ENCODE data around the gene SRGAP2.
"Not testable (repeated sequence)": the region's sequence is repeated elsewhere in the genome, so short reads cannot be mapped to it uniquely, and the experiment has no call there.

DNA sequence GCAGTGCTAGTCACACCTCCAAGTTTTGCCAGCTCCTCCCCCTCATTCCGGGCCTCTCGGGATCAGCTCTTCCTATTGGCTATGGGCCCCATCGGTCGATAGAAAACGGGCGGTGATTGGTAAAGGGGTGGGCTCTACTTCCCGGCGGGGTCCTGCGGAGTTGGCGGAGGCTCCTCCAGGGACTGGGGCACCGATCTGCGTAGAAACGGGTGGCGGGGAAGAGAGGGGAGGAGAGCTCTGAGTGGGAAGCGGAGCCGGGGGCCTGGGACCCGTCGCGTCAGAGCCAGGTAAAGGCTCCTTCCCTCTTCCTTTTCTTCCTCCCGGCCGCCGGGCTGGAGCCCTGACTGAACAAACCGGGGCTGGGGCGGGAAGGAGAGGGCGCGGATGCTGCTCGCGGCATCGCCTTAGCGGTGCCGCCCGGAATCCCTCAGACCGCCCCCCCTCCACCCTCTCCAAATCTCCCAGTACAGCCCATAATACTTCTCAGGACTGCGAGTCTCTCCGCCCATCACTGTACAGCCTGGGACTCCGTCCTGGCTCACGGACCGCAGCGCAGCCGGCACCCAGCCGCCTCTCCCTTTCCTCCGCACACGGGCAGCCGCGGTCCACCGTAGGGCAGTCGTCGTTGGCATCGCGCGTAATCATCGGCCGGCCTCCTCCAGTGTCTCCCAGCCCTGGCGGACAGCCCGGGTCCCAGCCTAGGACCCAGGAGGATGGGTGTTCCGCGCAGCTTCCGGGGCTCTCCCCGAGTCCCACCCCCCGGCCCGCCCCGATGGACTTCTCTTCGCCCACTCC, at the start of gene SRGAP2:
- TF ChIP-seq, protein P1, sequence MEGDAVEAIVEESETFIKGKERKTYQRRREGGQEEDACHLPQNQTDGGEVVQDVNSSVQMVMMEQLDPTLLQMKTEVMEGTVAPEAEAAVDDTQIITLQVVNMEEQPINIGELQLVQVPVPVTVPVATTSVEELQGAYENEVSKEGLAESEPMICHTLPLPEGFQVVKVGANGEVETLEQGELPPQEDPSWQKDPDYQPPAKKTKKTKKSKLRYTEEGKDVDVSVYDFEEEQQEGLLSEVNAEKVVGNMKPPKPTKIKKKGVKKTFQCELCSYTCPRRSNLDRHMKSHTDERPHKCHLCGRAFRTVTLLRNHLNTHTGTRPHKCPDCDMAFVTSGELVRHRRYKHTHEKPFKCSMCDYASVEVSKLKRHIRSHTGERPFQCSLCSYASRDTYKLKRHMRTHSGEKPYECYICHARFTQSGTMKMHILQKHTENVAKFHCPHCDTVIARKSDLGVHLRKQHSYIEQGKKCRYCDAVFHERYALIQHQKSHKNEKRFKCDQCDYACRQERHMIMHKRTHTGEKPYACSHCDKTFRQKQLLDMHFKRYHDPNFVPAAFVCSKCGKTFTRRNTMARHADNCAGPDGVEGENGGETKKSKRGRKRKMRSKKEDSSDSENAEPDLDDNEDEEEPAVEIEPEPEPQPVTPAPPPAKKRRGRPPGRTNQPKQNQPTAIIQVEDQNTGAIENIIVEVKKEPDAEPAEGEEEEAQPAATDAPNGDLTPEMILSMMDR (IDR thresholded peaks at IDR 0.05) = not testable (repeated sequence)
- not testable (repeated sequence) for TF ChIP-seq ZFX (IDR thresholded peaks at IDR 0.05; ENCODE audit: borderline replicate concordance)

Measured in 22Rv1 (cell line).